H1 (cell line): ENCODE results near the gene MEGF11. TPM values are rescaled to one million over a fixed set of nuclear protein-coding genes. Genes with fewer than 3 reads are reported as not detected.

Experiments used
- CTCF ChIA-PET: fragments of 300-600 bp; sonication (Branson Sonifier 250); formaldehyde crosslinking; loops from one replicate; lab custom pipeline; 2021; ENCODE audit not compliant: partially characterized antibody; lab: Charles Lee
- POLR2A ChIA-PET: fragments of 300-600 bp; sonication (Branson Sonifier 250); formaldehyde crosslinking; loops from one replicate; lab custom pipeline; 2021; ENCODE audit warnings: inconsistent platforms; ENCODE audit not compliant: partially characterized antibody; lab: Charles Lee
- DNase-seq, 2 experiments: peaks; one replicate each; pipeline versions ENCODE4 v3.0.0 to v3.0.0-alpha.2; 2010 to 2022; ENCODE audit warnings: low spot score in 2 of 2, low read depth in 1 of 2, mixed read lengths in 1 of 2
- FAIRE-seq: peaks from 2 replicates; lab custom pipeline; 2011; peaks lifted over from hg19 to GRCh38; lab: Jason Lieb, UNC
- H2AFZ ChIP-seq: 2 replicates; pipeline ENCODE4 v1.8.1; 2012; ENCODE audit warnings: low read length, inconsistent platforms
- H2AK5ac ChIP-seq: 2 replicates; pipeline ENCODE4 v1.6.1; 2013; ENCODE audit warnings: low read depth, low read length
- H2BK120ac ChIP-seq: replicated peaks from 2 replicates; pipeline ENCODE3; 2013; ENCODE audit warnings: low read depth, low read length, inconsistent platforms
- H2BK12ac ChIP-seq: 2 replicates; pipeline ENCODE4 v1.6.1; 2013; ENCODE audit warnings: low read depth, low read length
- H2BK15ac ChIP-seq: 2 replicates; pipeline ENCODE4 v1.6.1; 2013; ENCODE audit warnings: low read length
- H2BK20ac ChIP-seq: 2 replicates; pipeline ENCODE4 v1.6.1; 2013; ENCODE audit warnings: low read length
- H2BK5ac ChIP-seq: 2 replicates; pipeline ENCODE4 v1.6.1; 2013; ENCODE audit warnings: low read depth, low read length
- H3K14ac ChIP-seq: 2 replicates; pipeline ENCODE4 v1.6.1; 2013; ENCODE audit warnings: inconsistent platforms; ENCODE audit not compliant: insufficient read length
- H3K18ac ChIP-seq: 2 replicates; pipeline ENCODE4 v1.6.1; 2013; ENCODE audit warnings: low read length; ENCODE audit errors: extremely low read depth
- H3K23ac ChIP-seq: 2 replicates; pipeline ENCODE4 v1.6.1; 2013; ENCODE audit warnings: inconsistent platforms; ENCODE audit not compliant: insufficient read length
- H3K23me2 ChIP-seq: 2 replicates; pipeline ENCODE4 v1.6.1; 2013; ENCODE audit warnings: low read depth, low read length
- H3K27ac ChIP-seq: 2 replicates; pipeline ENCODE4 v1.6.1; 2011; ENCODE audit warnings: low read depth, low read length, inconsistent platforms
- H3K27me3 ChIP-seq, 4 experiments: replicated peaks in 1 of 4; 1 replicate in 1 of 4; 2 replicates in 3 of 4; pipeline versions ENCODE4 v1.6.1 to v1.8.1; 2011 to 2013; ENCODE audit warnings: low read length in 3 of 4, mild to moderate bottlenecking in 3 of 4, inconsistent platforms in 2 of 4, mixed read lengths in 2 of 4, moderate library complexity in 1 of 4; ENCODE audit not compliant: control insufficient read depth in 3 of 4, insufficient read depth in 3 of 4; ENCODE audit errors: extremely low read depth in 1 of 4
- H3K36me3 ChIP-seq, 4 experiments: 2 replicates each; pipeline versions ENCODE4 v1.6.1 to v1.8.1; 2011 to 2013; ENCODE audit warnings: mild to moderate bottlenecking in 4 of 4, low read length in 3 of 4, moderate library complexity in 2 of 4, control low read depth in 1 of 4, inconsistent platforms in 1 of 4; ENCODE audit not compliant: insufficient read depth in 4 of 4, control insufficient read depth in 2 of 4
- H3K4ac ChIP-seq: replicated peaks from 2 replicates; pipeline ENCODE3; 2013; ENCODE audit warnings: low read length, low read depth, mixed read lengths, inconsistent platforms; ENCODE audit not compliant: insufficient read length
- H3K4me1 ChIP-seq, 4 experiments: replicated peaks in 1 of 4; 1 replicate in 1 of 4; 2 replicates in 3 of 4; pipeline versions ENCODE4 v1.6.1 to v1.8.1; 2011 to 2013; ENCODE audit warnings: low read length in 3 of 4, inconsistent platforms in 2 of 4, mixed read lengths in 1 of 4; ENCODE audit not compliant: insufficient read depth in 4 of 4, control insufficient read depth in 3 of 4
- H3K4me2 ChIP-seq, 2 experiments: 2 replicates each; pipeline versions ENCODE4 v1.6.1 to v1.8.1; 2011 to 2013; ENCODE audit warnings: low read depth in 2 of 2, low read length in 2 of 2, control low read depth in 1 of 2, inconsistent platforms in 1 of 2, mild to moderate bottlenecking in 1 of 2; ENCODE audit not compliant: insufficient read depth in 1 of 2
- H3K4me3 ChIP-seq, 4 experiments: fragments of 200-600, 300-600 bp in 1 of 4; sonication (generic), shearing (Covaris generic), sonication (Bioruptor Twin) in 1 of 4; 2 replicates each; pipeline versions ENCODE4 v1.5.1 to v1.8.1; 2011 to 2016; ENCODE audit warnings: low read length in 4 of 4, low read depth in 3 of 4, control low read depth in 2 of 4, inconsistent platforms in 2 of 4, mild to moderate bottlenecking in 2 of 4, mixed read lengths in 1 of 4, moderate library complexity in 1 of 4; ENCODE audit not compliant: insufficient read depth in 2 of 4; ENCODE audit errors: extremely low read depth in 1 of 4
- H3K56ac ChIP-seq: replicated peaks from 2 replicates; pipeline ENCODE3; 2013; ENCODE audit warnings: low read depth, mild to moderate bottlenecking, mixed read lengths, low read length, inconsistent platforms; ENCODE audit not compliant: insufficient read length
- H3K79me1 ChIP-seq: 2 replicates; pipeline ENCODE4 v1.6.1; 2013; ENCODE audit warnings: low read depth, low read length, control low read depth
- H3K79me2 ChIP-seq, 2 experiments: 2 replicates each; pipeline versions ENCODE4 v1.6.1 to v1.8.1; 2012 to 2013; ENCODE audit warnings: low read length in 2 of 2, mild to moderate bottlenecking in 2 of 2, inconsistent platforms in 1 of 2; ENCODE audit not compliant: insufficient read depth in 2 of 2, control insufficient read depth in 1 of 2
- H3K9ac ChIP-seq, 4 experiments: replicated peaks in 1 of 4; 1 replicate in 1 of 4; 2 replicates in 3 of 4; pipeline versions ENCODE4 v1.6.1 to v1.8.1; 2011 to 2013; ENCODE audit warnings: low read depth in 3 of 4, low read length in 3 of 4, control low read depth in 2 of 4, mild to moderate bottlenecking in 2 of 4, moderate library complexity in 2 of 4, inconsistent platforms in 1 of 4; ENCODE audit errors: extremely low read depth in 1 of 4
- H3K9me3 ChIP-seq, 2 experiments: 2 replicates each; pipeline versions ENCODE4 v1.6.1 to v1.8.1; 2012 to 2013; ENCODE audit warnings: mild to moderate bottlenecking in 2 of 2, moderate library complexity in 2 of 2, control low read depth in 1 of 2, inconsistent platforms in 1 of 2, low read depth in 1 of 2, low read length in 1 of 2, mixed read lengths in 1 of 2; ENCODE audit not compliant: insufficient read depth in 2 of 2
- H4K20me1 ChIP-seq, 2 experiments: replicated peaks in 1 of 2; 2 replicates each; pipeline versions ENCODE3 to v1.8.1; 2011 to 2013; ENCODE audit warnings: inconsistent platforms in 2 of 2, low read length in 2 of 2, mild to moderate bottlenecking in 1 of 2; ENCODE audit not compliant: insufficient read depth in 2 of 2, control insufficient read depth in 1 of 2
- H4K5ac ChIP-seq: 2 replicates; pipeline ENCODE4 v1.6.1; 2013; ENCODE audit warnings: low read length, low read depth, mixed read lengths, inconsistent platforms; ENCODE audit not compliant: insufficient read length
- H4K8ac ChIP-seq: 2 replicates; pipeline ENCODE4 v1.8.0; 2013; ENCODE audit warnings: mild to moderate bottlenecking, moderate library complexity, low read length, inconsistent platforms; ENCODE audit not compliant: insufficient read depth; ENCODE audit errors: extremely low read depth
- H4K91ac ChIP-seq: replicated peaks from 2 replicates; pipeline ENCODE3; 2013; ENCODE audit warnings: low read length, mixed read lengths, inconsistent platforms; ENCODE audit not compliant: insufficient read length
- BCL11A ChIP-seq, 2 experiments: IDR thresholded peaks; one replicate each; pipeline ENCODE4 v1.6.1; 2011; ENCODE audit warnings: low read depth in 2 of 2, low read length in 2 of 2, mild to moderate bottlenecking in 2 of 2
- FOSL1 ChIP-seq: IDR thresholded peaks from 2 replicates; pipeline ENCODE4 v1.6.1; 2011; ENCODE audit warnings: mild to moderate bottlenecking, low read depth, low read length, moderate library complexity; ENCODE audit not compliant: insufficient read depth
- GABPA ChIP-seq: IDR thresholded peaks from 2 replicates; pipeline ENCODE4 v1.6.1; 2011; ENCODE audit warnings: mild to moderate bottlenecking, low read length, moderate library complexity, borderline replicate concordance; ENCODE audit not compliant: insufficient read depth
- JUND ChIP-seq: IDR thresholded peaks from 2 replicates; pipeline ENCODE4 v1.6.1; 2011; ENCODE audit warnings: mild to moderate bottlenecking, improper control_type of control experiment, low read length
- SP2 ChIP-seq: IDR thresholded peaks from 2 replicates; pipeline ENCODE4 v1.6.1; 2012; ENCODE audit warnings: mild to moderate bottlenecking, low read length, inconsistent platforms
- WGBS, 2 experiments: shearing (Covaris generic) in 1 of 2; methylation state at CpG; one replicate each; pipeline versions ENCODE4 v1.1.6 to v1.1.7; 2013 to 2015; ENCODE audit warnings: low lambda C conversion rate in 2 of 2, mixed read lengths in 2 of 2, inconsistent platforms in 1 of 2, low coverage in 1 of 2, missing lambda C conversion rate in 1 of 2; ENCODE audit not compliant: insufficient replicate concordance in 2 of 2, insufficient coverage in 1 of 2, insufficient read length in 1 of 2; ENCODE audit errors: extremely low coverage in 1 of 2, missing lambda C conversion rate in 1 of 2; 5-methylcytosine and 5-hydroxymethylcytosine counted together
- polyA plus RNA-seq, 7 experiments: library from polyadenylated mRNA; depleted of rRNA in 3 of 7; stranded (reverse) in 5 of 7; unstranded in 2 of 7; fragments of >200 nt in 5 of 7; fragments of 200-250 nt in 2 of 7; gene quantifications; 1 replicate in 5 of 7; 2 replicates in 1 of 7; 4 replicates in 1 of 7; pipeline versions ENCODE4 v1.2.1 to v1.2.3, GENCODE V29; 2011 to 2013; ENCODE audit warnings: missing spikeins in 2 of 7, mixed read lengths in 2 of 7
- total RNA-seq: library from RNA; stranded (reverse); fragmentation: NEBNext Ultra II Directional; extraction: Animal tissue kit (Norgen Biotek cat#: 25700); gene quantifications from 2 replicates; pipeline ENCODE4 v1.2.1, GENCODE V29; 2021
- TF ChIP-seq, protein P1 (sequence below): IDR thresholded peaks from 2 replicates; pipeline ENCODE4 v1.6.1; 2012; ENCODE audit warnings: inconsistent platforms

MEGF11 gene
- total and polyA plus RNA-seq, 2 of the 8 experiments (the other 6 are each of a cell fraction or from before 2014, with no cell fraction given) = 4.4 to 4.8 TPM

DNA sequence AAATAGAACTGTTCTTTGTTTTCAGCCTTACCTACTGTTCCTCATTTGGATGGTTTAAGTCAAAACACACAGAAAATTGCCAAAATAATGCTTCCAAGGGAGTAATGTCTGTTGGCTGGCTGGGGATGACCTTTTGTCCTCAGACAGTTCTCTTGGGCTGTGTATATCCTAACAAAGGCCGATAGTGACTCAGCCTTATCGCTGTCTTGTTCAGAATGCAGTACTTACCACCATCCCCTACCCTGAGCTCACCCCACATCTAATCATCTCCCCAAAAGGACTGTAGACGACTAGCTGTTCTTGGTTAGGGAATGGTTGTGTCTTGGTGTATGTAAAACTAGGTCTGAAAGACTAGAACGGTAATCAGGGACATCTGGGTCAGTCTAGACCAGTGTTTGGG is 349.2 kb downstream of the MEGF11 start:
- Histone ChIP-seq H3K79me2 (no peaks in the 10 kb centered on the region), H4K5ac (no peak overlapping the region), H3K27me3 (no peaks in the 10 kb centered on the region), H2BK20ac (no peak overlapping the region), H4K8ac (no peak overlapping the region), H3K27ac (no peak overlapping the region), H3K14ac (no peak overlapping the region), H2AK5ac (no peak overlapping the region), H3K23ac (no peak overlapping the region), H4K91ac (no peak overlapping the region), H3K4me2 (no peak overlapping the region), H3K4me1 (peaks cover 0 to 5% (median 1%) of the 10 kb centered on the region in 4 experiments; a peak in 4 of 7 replicates), H3K23me2 (no peaks in the 10 kb centered on the region), H3K56ac (no peak overlapping the region), H3K4me3 (no peak overlapping the region), H4K20me1 (no peaks in the 10 kb centered on the region), H3K9ac (no peak overlapping the region), H2BK120ac (no peak overlapping the region), H2BK5ac (no peak overlapping the region), H2BK12ac (no peak overlapping the region), H3K79me1 (peaks cover 2% of the 10 kb centered on the region; the same call in 1 of the 2 replicates), H3K9me3 (no peaks in the 10 kb centered on the region), H2AFZ (no peak overlapping the region), H3K36me3 (peaks cover 2 to 30% (median 17%) of the 10 kb centered on the region in 4 experiments), H2BK15ac (no peak overlapping the region), H3K4ac (no peak overlapping the region), H3K18ac (no peak overlapping the region)
- TF ChIP-seq SP2 (no peak), BCL11A (IDR thresholded peaks at IDR 0.05; ENCODE audit: low read depth in 2 of 2, low read length in 2 of 2) (no peak), JUND (no peak), FOSL1 (no peak), GABPA (no peak)
- TF ChIP-seq, protein P1, sequence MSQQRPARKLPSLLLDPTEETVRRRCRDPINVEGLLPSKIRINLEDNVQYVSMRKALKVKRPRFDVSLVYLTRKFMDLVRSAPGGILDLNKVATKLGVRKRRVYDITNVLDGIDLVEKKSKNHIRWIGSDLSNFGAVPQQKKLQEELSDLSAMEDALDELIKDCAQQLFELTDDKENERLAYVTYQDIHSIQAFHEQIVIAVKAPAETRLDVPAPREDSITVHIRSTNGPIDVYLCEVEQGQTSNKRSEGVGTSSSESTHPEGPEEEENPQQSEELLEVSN = no peak
- POLR2A ChIA-PET = interaction anchor here (0.6 to 2.0 kb wide), 2 partner anchors 9 to 249 kb away, joined by 3 to 5 read pairs; no protein-coding TSS in a partner anchor
- CTCF ChIA-PET = interaction anchor here (0.8 to 7.3 kb wide), 4 partner anchors 11 to 47 kb away, joined by 3 to 46 read pairs (median 5); no protein-coding TSS in a partner anchor
- DNase-seq (peak in 1 of 2 experiments; percentile 24), FAIRE-seq (no peak)
- 99% methylated on average over 4 of the region's 4 CpGs; no CpG with 5 or more reads in 1 of the 2 experiments for WGBS, 2 experiments
